LNCaP clone FGC (cell line): ENCODE measurements around the gene NOA1.

Experiments used
- DNase-seq: peaks from one replicate; pipeline ENCODE4 v3.0.0-alpha.2; 2011; ENCODE audit warnings: low read depth
- H3K4me3 ChIP-seq: 2 replicates; pipeline ENCODE4 v1.5.1; 2011; ENCODE audit warnings: mild to moderate bottlenecking, low read depth, low read length, control low read depth
- CTCF ChIP-seq: IDR thresholded peaks from 2 replicates; pipeline ENCODE4 v1.5.1; 2012; ENCODE audit warnings: mild to moderate bottlenecking; ENCODE audit not compliant: control insufficient read depth, insufficient read depth; ENCODE audit errors: extremely low read depth

NOA1 gene

GRCh38 chr4:56976837-56977320 is 527 bp downstream of the NOA1 start:
- no peak for DNase-seq
- H3K4me3 ChIP-seq: peak overlapping the region; percentile 100
- TF ChIP-seq CTCF: peak; percentile 43

GRCh38 chr4:56976283-56976836 is 1.0 kb downstream of the NOA1 start:
- H3K4me3 ChIP-seq: peak overlapping the region; percentile 100
- no peak for DNase-seq
- TF ChIP-seq CTCF: 0 out of 2 replicates have a peak, but pooled peaks have one; percentile 19

- no peak for DNase-seq
- no peak overlapping the region for H3K4me3 ChIP-seq
- TF ChIP-seq CTCF: no peak
These were observed 4.1 kb downstream of the NOA1 start for GRCh38 chr4:56973336-56973735.

- no peak for DNase-seq
- TF ChIP-seq CTCF: no peak
- no peak overlapping the region for H3K4me3 ChIP-seq
These were observed 4.6 kb downstream of the NOA1 start for GRCh38 chr4:56972809-56973208.

GRCh38 chr4:56972389-56972788 is 5.0 kb downstream of the NOA1 start:
- DNase-seq: no peak
- TF ChIP-seq CTCF: no peak
- H3K4me3 ChIP-seq: no peak overlapping the region

GRCh38 chr4:56971383-56971782 is 6.0 kb downstream of the NOA1 start:
- TF ChIP-seq CTCF: no peak
- H3K4me3 ChIP-seq: no peak overlapping the region

GRCh38 chr4:56961107-56961500 is 16.3 kb downstream of the NOA1 start:
- TF ChIP-seq CTCF: no peak

More at GRCh38 chr4:56971383-56971782, 6.0 kb downstream of the NOA1 start:
- DNase-seq: no peak

More at GRCh38 chr4:56961107-56961500, 16.3 kb downstream of the NOA1 start:
- no peak for DNase-seq
- no peak overlapping the region for H3K4me3 ChIP-seq
